H9 (cell line): ENCODE results near the gene CHD9. TPM values are rescaled to one million over a fixed set of nuclear protein-coding genes. Genes with fewer than 3 reads are reported as not detected.

Experiments
- DNase-seq: peaks from one replicate; pipeline ENCODE4 v3.0.0-alpha.2; 2017
- H2AFZ ChIP-seq: one replicate; pipeline ENCODE4 v1.6.1; 2013; ENCODE audit warnings: mild to moderate bottlenecking, low read length, control low read depth, moderate library complexity
- H2AK5ac ChIP-seq: 2 replicates; pipeline ENCODE4 v1.6.1; 2013; ENCODE audit warnings: low read length, control low read depth, mixed read lengths; ENCODE audit not compliant: insufficient read length
- H2BK120ac ChIP-seq: one replicate; pipeline ENCODE4 v1.6.1; 2013; ENCODE audit warnings: low read depth, mild to moderate bottlenecking, low read length, control low read depth, inconsistent platforms; ENCODE audit not compliant: poor library complexity, severe bottlenecking
- H2BK12ac ChIP-seq: 2 replicates; pipeline ENCODE4 v1.6.1; 2013; ENCODE audit warnings: low read length, control low read depth, mixed read lengths, low read depth; ENCODE audit not compliant: insufficient read length
- H2BK15ac ChIP-seq: 2 replicates; pipeline ENCODE4 v1.6.1; 2013; ENCODE audit warnings: low read depth, low read length, control low read depth
- H2BK20ac ChIP-seq: one replicate; pipeline ENCODE4 v1.6.1; 2013; ENCODE audit warnings: low read depth, mild to moderate bottlenecking, low read length, control low read depth, inconsistent platforms; ENCODE audit not compliant: poor library complexity, severe bottlenecking
- H2BK5ac ChIP-seq: 2 replicates; pipeline ENCODE4 v1.6.1; 2013; ENCODE audit warnings: low read length, control low read depth, mixed read lengths; ENCODE audit not compliant: insufficient read length
- H3K14ac ChIP-seq: 2 replicates; pipeline ENCODE4 v1.6.1; 2013; ENCODE audit warnings: low read length, control low read depth; ENCODE audit not compliant: insufficient read depth
- H3K18ac ChIP-seq: 2 replicates; pipeline ENCODE4 v1.6.1; 2013; ENCODE audit warnings: low read depth, mild to moderate bottlenecking, mixed read lengths, low read length, control low read depth; ENCODE audit not compliant: insufficient read length
- H3K23ac ChIP-seq: 2 replicates; pipeline ENCODE4 v1.6.1; 2013; ENCODE audit warnings: low read length, control low read depth, mixed read lengths, low read depth; ENCODE audit not compliant: insufficient read length
- H3K23me2 ChIP-seq: 2 replicates; pipeline ENCODE4 v1.6.1; 2013; ENCODE audit warnings: low read depth, mild to moderate bottlenecking, mixed read lengths, low read length, control low read depth; ENCODE audit not compliant: insufficient read length, poor library complexity, severe bottlenecking
- H3K27ac ChIP-seq: 2 replicates; pipeline ENCODE4 v1.5.1; 2013; ENCODE audit warnings: low read length, control low read depth, mixed read lengths, low read depth; ENCODE audit not compliant: insufficient read length
- H3K27me3 ChIP-seq: 2 replicates; pipeline ENCODE4 v1.6.1; 2013; ENCODE audit warnings: low read length, control low read depth, inconsistent platforms; ENCODE audit not compliant: insufficient read depth
- H3K4ac ChIP-seq: 2 replicates; pipeline ENCODE4 v1.6.1; 2013; ENCODE audit warnings: low read depth, mild to moderate bottlenecking, control low read depth, inconsistent platforms, low read length, moderate library complexity
- H3K4me1 ChIP-seq: 2 replicates; pipeline ENCODE4 v1.6.1; 2013; ENCODE audit warnings: low read length, control low read depth, inconsistent platforms; ENCODE audit not compliant: insufficient read depth
- H3K4me2 ChIP-seq: 2 replicates; pipeline ENCODE4 v1.6.1; 2013; ENCODE audit warnings: low read length, control low read depth, mixed read lengths; ENCODE audit not compliant: insufficient read length, insufficient read depth
- H3K56ac ChIP-seq: 2 replicates; pipeline ENCODE4 v1.6.1; 2013; ENCODE audit warnings: low read depth, mild to moderate bottlenecking, mixed read lengths, low read length, control low read depth; ENCODE audit not compliant: insufficient read length
- H3K79me1 ChIP-seq: 2 replicates; pipeline ENCODE4 v1.6.1; 2013; ENCODE audit warnings: low read depth, mild to moderate bottlenecking, moderate library complexity, low read length, control low read depth, inconsistent platforms; ENCODE audit not compliant: insufficient read depth, poor library complexity, severe bottlenecking
- H3K79me2 ChIP-seq: 2 replicates; pipeline ENCODE4 v1.6.1; 2013; ENCODE audit warnings: low read length, control low read depth, inconsistent platforms; ENCODE audit not compliant: insufficient read depth
- H3K9ac ChIP-seq: 2 replicates; pipeline ENCODE4 v1.6.1; 2013; ENCODE audit warnings: low read length, control low read depth, mixed read lengths; ENCODE audit not compliant: insufficient read length; ENCODE audit errors: extremely low read depth
- H3K9me3 ChIP-seq: one replicate; pipeline ENCODE4 v1.6.1; 2013; ENCODE audit warnings: low read depth, low read length, inconsistent platforms; ENCODE audit not compliant: control insufficient read depth
- H3T11ph ChIP-seq: one replicate; pipeline ENCODE4 v1.6.1; 2013; ENCODE audit warnings: mild to moderate bottlenecking, low read length, control low read depth, inconsistent platforms
- H4K20me1 ChIP-seq: one replicate; pipeline ENCODE4 v1.6.1; 2013; ENCODE audit not compliant: control insufficient read depth, insufficient read length, insufficient read depth
- H4K5ac ChIP-seq: 2 replicates; pipeline ENCODE4 v1.6.1; 2013; ENCODE audit warnings: low read depth, mild to moderate bottlenecking, mixed read lengths, low read length, control low read depth; ENCODE audit not compliant: insufficient read length
- H4K8ac ChIP-seq: replicated peaks from 2 replicates; pipeline ENCODE4 v1.6.1; 2013; ENCODE audit warnings: low read length, control low read depth, mixed read lengths, low read depth; ENCODE audit not compliant: insufficient read length
- H4K91ac ChIP-seq: 2 replicates; pipeline ENCODE4 v1.6.1; 2013; ENCODE audit warnings: low read depth, mild to moderate bottlenecking, moderate library complexity, mixed read lengths, low read length, control low read depth; ENCODE audit not compliant: insufficient read length
- H3K27ac Mint-ChIP-seq, 3 experiments: 2 replicates in 2 of 3; 3 replicates in 1 of 3; pipeline ENCODE4 v1.8.0; 2020 to 2021; ENCODE audit warnings: mixed read lengths in 3 of 3, mild to moderate bottlenecking in 1 of 3, moderate library complexity in 1 of 3
- H3K27me3 Mint-ChIP-seq: 2 replicates; pipeline ENCODE4 v1.8.0; 2021; ENCODE audit warnings: low read depth, mild to moderate bottlenecking, moderate library complexity, mixed read lengths
- H3K36me3 Mint-ChIP-seq, 3 experiments: 2 replicates in 2 of 3; 3 replicates in 1 of 3; pipeline ENCODE4 v1.8.0; 2020 to 2021; ENCODE audit warnings: low read depth in 3 of 3, mixed read lengths in 3 of 3; ENCODE audit not compliant: insufficient read depth in 1 of 3
- H3K4me1 Mint-ChIP-seq, 2 experiments: 2 replicates each; pipeline ENCODE4 v1.8.0; 2020; ENCODE audit warnings: mixed read lengths in 2 of 2
- H3K4me3 Mint-ChIP-seq, 2 experiments: 2 replicates in 1 of 2; 3 replicates in 1 of 2; pipeline ENCODE4 v1.8.0; 2020 to 2021; ENCODE audit warnings: mild to moderate bottlenecking in 2 of 2, mixed read lengths in 2 of 2, moderate library complexity in 1 of 2
- H3K9me3 Mint-ChIP-seq, 2 experiments: 2 replicates in 1 of 2; 3 replicates in 1 of 2; pipeline ENCODE4 v1.8.0; 2020; ENCODE audit warnings: mild to moderate bottlenecking in 2 of 2, mixed read lengths in 2 of 2, moderate library complexity in 1 of 2
- WGBS: extraction: QIAGEN DNeasy Blood & Tissue Kit; methylation state at CpG from one replicate; pipeline ENCODE4 v1.1.7; 2013; ENCODE audit warnings: missing lambda C conversion rate, low lambda C conversion rate, mixed read lengths; ENCODE audit not compliant: insufficient read length; ENCODE audit errors: extremely low coverage; 5-methylcytosine and 5-hydroxymethylcytosine counted together
- total RNA-seq: library from RNA; stranded (reverse); gene quantifications from 2 replicates; pipeline ENCODE4 v1.2.1, GENCODE V29; 2021
- TF ChIP-seq, protein P1 (sequence below): fragments of 200-600 bp; sonication (generic); conservative IDR thresholded peaks from 3 replicates; pipeline ENCODE4 v1.8.0; 2021; ENCODE audit warnings: antibody characterized with exemption, mild to moderate bottlenecking

The CHD9 gene
- total RNA-seq, 1 experiment from 2014 or later, result 46.2 TPM

DNA sequence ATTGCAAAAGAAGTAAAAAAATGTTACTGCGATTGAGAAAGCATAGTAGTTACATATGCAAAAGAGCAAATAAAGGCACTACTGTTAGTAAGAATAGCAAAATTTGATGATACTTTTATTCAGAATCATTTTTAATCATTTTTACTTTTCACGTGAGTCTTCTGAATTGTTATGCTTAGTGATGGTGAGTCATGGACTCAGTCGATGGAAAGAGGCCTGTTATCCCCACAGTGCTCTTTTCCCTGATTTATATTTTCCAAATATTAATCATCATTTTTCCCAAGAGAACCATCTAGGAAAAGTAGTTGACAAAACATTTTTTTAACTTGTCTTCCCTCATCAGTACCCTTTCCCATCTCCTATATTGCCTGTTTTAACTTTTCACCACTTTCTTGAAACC lies 181.1 kb downstream of the CHD9 start:
- TF ChIP-seq, protein P1, sequence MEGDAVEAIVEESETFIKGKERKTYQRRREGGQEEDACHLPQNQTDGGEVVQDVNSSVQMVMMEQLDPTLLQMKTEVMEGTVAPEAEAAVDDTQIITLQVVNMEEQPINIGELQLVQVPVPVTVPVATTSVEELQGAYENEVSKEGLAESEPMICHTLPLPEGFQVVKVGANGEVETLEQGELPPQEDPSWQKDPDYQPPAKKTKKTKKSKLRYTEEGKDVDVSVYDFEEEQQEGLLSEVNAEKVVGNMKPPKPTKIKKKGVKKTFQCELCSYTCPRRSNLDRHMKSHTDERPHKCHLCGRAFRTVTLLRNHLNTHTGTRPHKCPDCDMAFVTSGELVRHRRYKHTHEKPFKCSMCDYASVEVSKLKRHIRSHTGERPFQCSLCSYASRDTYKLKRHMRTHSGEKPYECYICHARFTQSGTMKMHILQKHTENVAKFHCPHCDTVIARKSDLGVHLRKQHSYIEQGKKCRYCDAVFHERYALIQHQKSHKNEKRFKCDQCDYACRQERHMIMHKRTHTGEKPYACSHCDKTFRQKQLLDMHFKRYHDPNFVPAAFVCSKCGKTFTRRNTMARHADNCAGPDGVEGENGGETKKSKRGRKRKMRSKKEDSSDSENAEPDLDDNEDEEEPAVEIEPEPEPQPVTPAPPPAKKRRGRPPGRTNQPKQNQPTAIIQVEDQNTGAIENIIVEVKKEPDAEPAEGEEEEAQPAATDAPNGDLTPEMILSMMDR, result no peak
- Histone ChIP-seq H2BK20ac (no peak overlapping the region), H3K79me1 (no peaks in the 10 kb centered on the region), H3T11ph (no peak overlapping the region), H4K20me1 (no peaks in the 10 kb centered on the region), H3K14ac (no peak overlapping the region), H2BK15ac (no peak overlapping the region), H4K8ac (no peak overlapping the region), H3K4me2 (no peak overlapping the region), H3K23ac (no peak overlapping the region), H4K5ac (no peak overlapping the region), H3K27me3 (no peaks in the 10 kb centered on the region), H3K9me3 (no peaks in the 10 kb centered on the region), H3K9ac (no peak overlapping the region), H3K4ac (no peak overlapping the region), H3K4me1 (no peaks in the 10 kb centered on the region), H3K79me2 (no peaks in the 10 kb centered on the region), H3K56ac (no peak overlapping the region), H2AFZ (no peak overlapping the region), H3K27ac (no peak overlapping the region), H2BK120ac (no peak overlapping the region), H3K23me2 (no peaks in the 10 kb centered on the region), H2AK5ac (no peak overlapping the region), H2BK12ac (no peak overlapping the region), H3K18ac (no peak overlapping the region), H2BK5ac (no peak overlapping the region), H4K91ac (no peak overlapping the region)
- Mint-ChIP-seq H3K4me3 (no peak overlapping the region), H3K27ac (no peak overlapping the region; a peak in 1 of 7 replicates), H3K36me3 (peaks cover 26 to 72% (median 66%) of the 10 kb centered on the region in 3 experiments; a peak in 6 of 7 replicates), H3K9me3 (no peaks in the 10 kb centered on the region), H3K27me3 (no peaks in the 10 kb centered on the region), H3K4me1 (no peaks in the 10 kb centered on the region)
- WGBS, result no CpG with 5 or more reads among the region's 3 CpGs
- no peak for DNase-seq
